ENCODE results near the gene CPNE5.

- TF ChIP-seq CTCF (IDR thresholded peaks at IDR 0.05; ENCODE audit: low read depth, low read length) (no peak), EZH2phosphoT487 (IDR thresholded peaks at IDR 0.05; ENCODE audit: low read depth) (no peak)
These were observed 8.7 kb downstream of the CPNE5 start for GRCh38 chr6:36830577-36830976.

All from OCI-LY3 (cell line).